ENCODE data around the gene ARL14. TPM values are rescaled to one million over a fixed set of nuclear protein-coding genes. Genes with fewer than 3 reads are reported as not detected.

ARL14 gene
- total RNA-seq, 6 experiments from 2014 or later = 0.31 to 0.66 TPM; not detected in 4

GRCh38 chr3:160677459-160677881 is 510 bp downstream of the ARL14 start:
- no peaks in the 10 kb centered on the region for H3K27me3 ChIP-seq
- H3K9me3 ChIP-seq = no peaks in the 10 kb centered on the region
- 64% methylated on average over 4 of the region's 4 CpGs for WGBS (ENCODE audit: insufficient coverage, low coverage, low lambda C conversion rate, missing lambda C conversion rate)
- no peaks in the 10 kb centered on the region for H3K36me3 ChIP-seq
- no peak for TF ChIP-seq POLR2A (IDR thresholded peaks at IDR 0.05)
- TF ChIP-seq, protein P1, sequence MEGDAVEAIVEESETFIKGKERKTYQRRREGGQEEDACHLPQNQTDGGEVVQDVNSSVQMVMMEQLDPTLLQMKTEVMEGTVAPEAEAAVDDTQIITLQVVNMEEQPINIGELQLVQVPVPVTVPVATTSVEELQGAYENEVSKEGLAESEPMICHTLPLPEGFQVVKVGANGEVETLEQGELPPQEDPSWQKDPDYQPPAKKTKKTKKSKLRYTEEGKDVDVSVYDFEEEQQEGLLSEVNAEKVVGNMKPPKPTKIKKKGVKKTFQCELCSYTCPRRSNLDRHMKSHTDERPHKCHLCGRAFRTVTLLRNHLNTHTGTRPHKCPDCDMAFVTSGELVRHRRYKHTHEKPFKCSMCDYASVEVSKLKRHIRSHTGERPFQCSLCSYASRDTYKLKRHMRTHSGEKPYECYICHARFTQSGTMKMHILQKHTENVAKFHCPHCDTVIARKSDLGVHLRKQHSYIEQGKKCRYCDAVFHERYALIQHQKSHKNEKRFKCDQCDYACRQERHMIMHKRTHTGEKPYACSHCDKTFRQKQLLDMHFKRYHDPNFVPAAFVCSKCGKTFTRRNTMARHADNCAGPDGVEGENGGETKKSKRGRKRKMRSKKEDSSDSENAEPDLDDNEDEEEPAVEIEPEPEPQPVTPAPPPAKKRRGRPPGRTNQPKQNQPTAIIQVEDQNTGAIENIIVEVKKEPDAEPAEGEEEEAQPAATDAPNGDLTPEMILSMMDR (IDR thresholded peaks at IDR 0.05) = no peak
- no peak overlapping the region for H3K4me3 ChIP-seq
- intact Hi-C loops (cut with DNase I) = no loop called here
- DNase-seq = no peak
- ATAC-seq = no peak
- no peak overlapping the region for H3K27ac ChIP-seq
- peaks cover 0 to 25% (median 10%) of the 10 kb centered on the region in 4 donors for H3K4me1 ChIP-seq

- ATAC-seq (peak in 1 of 4 donors; percentile 18), DNase-seq (no peak)
- WGBS (ENCODE audit: insufficient coverage, low coverage, low lambda C conversion rate, missing lambda C conversion rate) = 61% methylated on average over 5 of the region's 5 CpGs
- no peak overlapping the region for H3K4me3 ChIP-seq
- no peaks in the 10 kb centered on the region for H3K27me3 ChIP-seq
- no peak overlapping the region for H3K27ac ChIP-seq
- no peaks in the 10 kb centered on the region for H3K9me3 ChIP-seq
- TF ChIP-seq, protein P1 (IDR thresholded peaks at IDR 0.05) = no peak
- TF ChIP-seq POLR2A (IDR thresholded peaks at IDR 0.05) = no peak
- H3K36me3 ChIP-seq = no peaks in the 10 kb centered on the region
- peaks cover 0 to 20% (median 7%) of the 10 kb centered on the region in 4 donors for H3K4me1 ChIP-seq
- intact Hi-C loops (cut with DNase I) = no loop called here
These were observed 1.4 kb downstream of the ARL14 start for GRCh38 chr3:160678292-160678842.

DNA sequence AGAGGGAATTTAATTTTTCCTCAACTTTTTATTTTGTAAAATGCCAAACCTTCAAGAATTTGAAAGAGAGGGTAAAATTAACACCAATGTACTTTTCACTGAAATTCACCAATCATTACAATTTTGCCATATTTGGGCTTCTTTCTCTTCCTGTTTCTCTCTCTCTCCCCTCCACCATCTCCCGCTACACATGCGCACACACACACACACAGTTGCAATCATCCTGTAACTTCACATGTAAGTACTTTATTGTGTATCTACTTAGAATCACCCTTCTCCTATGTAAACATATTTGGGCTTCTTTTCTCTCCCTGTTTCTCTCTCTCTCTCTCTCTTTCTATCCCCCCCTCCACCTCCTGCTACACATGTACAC is 7.4 kb downstream of the ARL14 start:
- no peak for ATAC-seq
- Histone ChIP-seq H3K27ac (no peak overlapping the region), H3K4me3 (no peak overlapping the region), H3K27me3 (no peaks in the 10 kb centered on the region), H3K4me1 (no peaks in the 10 kb centered on the region), H3K36me3 (no peaks in the 10 kb centered on the region), H3K9me3 (no peaks in the 10 kb centered on the region)
- no peak for TF ChIP-seq POLR2A (IDR thresholded peaks at IDR 0.05)
- TF ChIP-seq, protein P1 (IDR thresholded peaks at IDR 0.05) = no peak
- intact Hi-C loops (cut with DNase I) = no loop called here
- WGBS (ENCODE audit: insufficient coverage, low coverage, low lambda C conversion rate, missing lambda C conversion rate) = 90% methylated on average over 2 of the region's 2 CpGs
- no peak for DNase-seq

GRCh38 chr3:160685144-160685766 is 8.3 kb downstream of the ARL14 start:
- no peaks in the 10 kb centered on the region for H3K27me3 ChIP-seq
- H3K36me3 ChIP-seq = no peaks in the 10 kb centered on the region
- H3K9me3 ChIP-seq = no peaks in the 10 kb centered on the region
- ATAC-seq (no peak), DNase-seq (no peak)
- WGBS (ENCODE audit: insufficient coverage, low coverage, low lambda C conversion rate, missing lambda C conversion rate) = 63% methylated on average over 1 of the region's 1 CpG
- H3K27ac ChIP-seq = no peak overlapping the region
- no peak overlapping the region for H3K4me3 ChIP-seq
- H3K4me1 ChIP-seq = no peaks in the 10 kb centered on the region
- TF ChIP-seq, protein P1 (IDR thresholded peaks at IDR 0.05) = peak; percentile 23 to 37 (median 32)
- TF ChIP-seq POLR2A (IDR thresholded peaks at IDR 0.05) = no peak
- intact Hi-C loops (cut with DNase I) = no loop called here
